HG03432 (cell line): ENCODE results near the gene BLNK.
"Not testable (repeated sequence)": the region's sequence is repeated elsewhere in the genome, so short reads cannot be mapped to it uniquely, and the experiment has no call there.

ENCODE experiments used
- ATAC-seq: cut with Tn5 transposase; IDR thresholded peaks from one replicate; pipeline ENCODE4 v1.9.1; 2021; ENCODE audit warnings: mild to moderate bottlenecking, moderate library complexity; ENCODE audit not compliant: unreplicated experiment

The BLNK gene

DNA sequence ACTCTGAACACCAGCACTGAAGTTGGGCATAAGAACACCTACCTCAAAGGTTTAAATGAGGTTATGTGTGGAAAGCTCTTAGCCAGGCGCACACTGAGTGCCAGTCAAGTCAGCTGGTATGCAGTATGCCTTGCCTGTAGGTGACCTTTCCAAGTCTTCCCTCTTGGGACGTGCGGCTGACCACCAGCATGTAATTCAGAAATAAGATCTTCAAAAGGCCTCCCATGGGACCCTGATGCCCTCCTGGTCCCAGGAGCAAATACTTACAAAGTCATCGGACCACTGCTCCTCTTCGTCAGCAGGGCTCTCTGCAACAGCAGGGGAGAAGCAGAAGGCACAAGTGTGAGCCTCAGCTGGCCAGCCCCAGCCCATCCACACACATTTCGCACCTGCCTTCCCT lies 40.8 kb downstream of the BLNK start:
- ATAC-seq: peak; percentile 62

- peak; percentile 55 for ATAC-seq
These were observed 41.8 kb downstream of the BLNK start for GRCh38 chr10:96229568-96230030.

- no peak for ATAC-seq
These were observed 42.9 kb downstream of the BLNK start for GRCh38 chr10:96228408-96228994.

- ATAC-seq: no peak
These were observed 44.2 kb downstream of the BLNK start for GRCh38 chr10:96227206-96227605.

GRCh38 chr10:96225119-96225518 lies 46.2 kb downstream of the BLNK start:
- ATAC-seq: no peak

GRCh38 chr10:96222908-96223307 lies 48.5 kb downstream of the BLNK start:
- ATAC-seq: no peak

DNA sequence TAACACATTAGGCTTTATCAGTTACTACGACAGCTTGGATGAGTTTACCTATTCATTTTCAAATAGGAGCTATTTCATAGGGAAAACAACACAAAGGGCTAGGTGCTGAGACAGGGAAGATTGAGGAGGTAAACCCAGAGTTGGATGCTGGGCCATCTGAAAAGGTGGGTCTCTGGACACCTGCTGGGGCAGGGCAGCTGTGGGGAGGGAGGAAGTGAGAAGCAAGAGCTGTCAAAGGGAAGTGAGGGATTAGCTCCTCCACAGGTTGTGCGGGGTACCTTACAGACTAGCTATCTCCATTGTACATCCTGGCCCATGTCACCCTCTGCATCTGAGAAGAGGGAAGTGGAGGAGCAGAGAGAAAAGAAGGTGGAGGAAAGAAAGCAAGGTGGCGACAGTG lies 48.9 kb downstream of the BLNK start:
- ATAC-seq: no peak

- ATAC-seq: no peak
These were observed 52.5 kb downstream of the BLNK start for GRCh38 chr10:96218826-96219225.

GRCh38 chr10:96217711-96218110 lies 53.7 kb downstream of the BLNK start:
- ATAC-seq: no peak

DNA sequence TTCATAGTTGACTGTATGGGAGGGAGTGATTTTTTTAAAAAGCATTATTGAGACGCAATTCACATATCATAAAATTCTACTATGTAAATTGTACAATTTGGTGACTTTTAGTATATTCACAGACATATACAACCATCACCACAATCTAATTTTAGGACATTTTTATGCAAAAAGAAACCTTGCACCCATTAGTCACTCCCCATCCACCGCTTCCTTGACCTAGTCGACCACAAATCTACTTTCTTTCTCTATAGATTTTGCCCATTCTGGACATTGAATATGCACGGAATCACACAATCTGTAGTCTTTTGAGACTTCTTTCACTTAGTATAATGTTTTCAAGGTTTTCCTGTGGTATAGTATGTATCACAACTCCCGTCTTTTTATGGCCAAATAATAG lies 54.6 kb downstream of the BLNK start:
- ATAC-seq: no peak

DNA sequence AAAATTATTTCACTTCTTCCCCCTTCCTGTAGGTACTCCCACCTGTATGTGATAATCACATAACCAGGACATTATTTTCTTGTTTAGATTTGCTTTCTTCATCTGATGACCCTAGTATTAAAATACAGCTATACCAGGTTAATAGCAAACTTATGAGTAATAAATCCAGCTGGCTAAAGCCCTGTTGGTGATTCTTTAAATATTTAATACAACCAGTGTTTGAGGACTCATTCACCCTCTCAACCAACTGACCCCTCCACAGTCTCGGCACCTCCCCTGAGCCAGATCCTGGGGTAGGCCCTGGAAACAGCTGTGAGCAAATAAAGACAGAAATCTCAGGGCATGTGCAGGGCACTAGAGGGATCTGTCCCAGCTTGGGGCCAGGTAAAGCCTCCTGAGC lies 58.5 kb downstream of the BLNK start:
- no peak for ATAC-seq

GRCh38 chr10:96211764-96212163 lies 59.6 kb downstream of the BLNK start:
- no peak for ATAC-seq

DNA sequence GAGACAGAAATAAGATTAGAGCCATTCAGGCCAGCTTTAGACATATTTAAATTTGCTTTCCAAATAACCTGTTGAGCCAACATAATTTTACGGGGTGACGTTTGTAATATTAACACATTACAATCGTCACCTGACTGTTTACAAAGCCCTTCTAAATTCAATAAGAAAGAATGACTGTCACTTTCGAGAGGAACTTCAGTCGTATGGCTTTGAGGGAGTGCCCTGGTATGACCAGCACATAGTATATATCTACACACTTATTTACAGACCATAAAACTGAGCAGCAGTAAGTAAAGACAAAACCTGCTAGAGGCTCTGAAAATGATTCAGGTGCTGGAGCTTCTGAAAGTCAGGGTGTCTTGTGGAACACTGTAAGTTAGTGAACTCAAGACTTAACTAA lies 62.4 kb downstream of the BLNK start:
- no peak for ATAC-seq

GRCh38 chr10:96208271-96208670 lies 63.1 kb downstream of the BLNK start:
- peak; percentile 80 for ATAC-seq

DNA sequence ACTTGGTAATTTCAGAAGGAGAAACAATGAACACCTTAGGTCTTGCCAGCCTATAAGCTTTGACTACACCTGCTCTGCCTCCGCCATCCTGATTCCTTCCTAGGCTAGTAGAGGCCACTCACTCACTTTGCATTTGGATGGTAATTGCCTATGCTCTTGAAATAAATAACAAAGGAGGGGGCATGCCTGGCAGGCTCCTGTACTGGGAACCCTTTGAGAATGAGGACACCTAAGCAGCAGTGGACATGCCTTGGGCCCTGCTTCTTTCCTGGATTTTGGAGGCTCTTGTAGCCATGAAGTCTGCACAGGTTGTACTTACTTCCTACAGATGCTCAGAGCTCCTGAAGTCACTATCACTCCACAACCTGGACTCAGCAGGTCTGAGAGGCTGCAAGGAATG lies 65.8 kb downstream of the BLNK start:
- no peak for ATAC-seq

DNA sequence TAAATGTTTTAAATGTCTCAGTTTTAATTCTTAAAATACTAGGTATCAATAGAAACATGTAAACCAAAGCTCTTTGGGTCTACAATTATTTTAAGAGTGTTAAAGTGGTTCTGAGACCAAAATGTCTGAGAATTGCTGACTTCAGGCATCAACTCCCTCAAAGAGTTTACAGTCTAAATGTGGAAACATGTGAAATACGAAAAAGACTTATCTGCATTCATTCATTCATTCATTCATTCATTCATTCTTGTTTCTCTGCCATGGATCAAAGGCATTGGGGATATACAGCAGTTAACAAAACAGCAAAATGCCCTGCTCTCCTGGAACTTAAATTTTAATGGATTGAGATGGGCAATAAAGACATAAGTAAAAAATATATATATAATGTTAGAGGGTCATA lies 69.8 kb downstream of the BLNK start:
- ATAC-seq: no peak

GRCh38 chr10:96189505-96189904 lies 81.9 kb downstream of the BLNK start:
- ATAC-seq: not testable (repeated sequence)

DNA sequence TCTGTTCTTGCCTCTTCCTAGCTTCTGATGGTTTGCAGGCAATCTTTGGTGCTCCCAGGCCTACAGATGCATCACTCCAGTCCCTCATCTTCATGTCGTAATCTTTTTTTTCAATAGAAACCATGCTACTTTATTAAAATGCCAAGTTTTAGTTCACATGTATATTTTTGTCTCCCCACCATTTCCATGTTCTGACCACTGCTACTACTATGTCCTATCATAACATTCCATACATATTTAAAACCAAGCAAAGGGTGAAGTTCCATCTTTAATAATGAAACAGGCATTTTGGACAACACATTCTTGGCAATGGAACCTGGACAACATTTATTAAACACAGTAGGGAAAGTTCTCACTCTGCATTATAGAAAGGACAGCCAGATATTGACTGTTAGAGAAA lies 82.5 kb downstream of the BLNK start:
- ATAC-seq: no peak

GRCh38 chr10:96188421-96188820 lies 82.9 kb downstream of the BLNK start:
- no peak for ATAC-seq

GRCh38 chr10:96176985-96177384 lies 94.4 kb downstream of the BLNK start:
- no peak for ATAC-seq

- ATAC-seq: no peak
These were observed 98.7 kb downstream of the BLNK start for GRCh38 chr10:96172666-96173065.

DNA sequence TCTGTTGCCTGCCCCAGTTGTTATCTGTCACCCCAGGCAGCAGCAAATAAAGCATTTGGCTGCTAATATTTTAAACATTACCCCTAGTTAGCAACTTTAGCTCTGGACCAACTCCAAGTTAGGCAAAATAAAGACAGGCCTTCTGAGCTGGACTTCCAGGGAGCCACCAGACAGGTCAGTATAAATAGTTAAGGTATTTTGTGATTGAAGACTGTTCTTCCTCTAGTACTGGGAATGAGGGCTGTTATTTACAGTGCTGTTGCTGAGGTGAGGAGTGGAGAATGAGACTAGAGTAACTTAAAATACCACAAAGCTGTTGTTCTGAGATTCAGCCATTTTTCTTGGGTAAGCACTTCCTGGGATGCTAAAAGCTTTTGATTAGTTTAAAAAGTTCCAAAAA lies 101.1 kb downstream of the BLNK start:
- no peak for ATAC-seq

- ATAC-seq: no peak
These were observed 102.8 kb downstream of the BLNK start for GRCh38 chr10:96168546-96168945.
